GM04503 (cell line): Measurements from ENCODE around the gene TRAF7.

ENCODE experiments used
- DNase-seq: peaks from one replicate; pipeline ENCODE4 v3.0.0-alpha.2; 2012; ENCODE audit warnings: low read depth

Gene TRAF7

DNA sequence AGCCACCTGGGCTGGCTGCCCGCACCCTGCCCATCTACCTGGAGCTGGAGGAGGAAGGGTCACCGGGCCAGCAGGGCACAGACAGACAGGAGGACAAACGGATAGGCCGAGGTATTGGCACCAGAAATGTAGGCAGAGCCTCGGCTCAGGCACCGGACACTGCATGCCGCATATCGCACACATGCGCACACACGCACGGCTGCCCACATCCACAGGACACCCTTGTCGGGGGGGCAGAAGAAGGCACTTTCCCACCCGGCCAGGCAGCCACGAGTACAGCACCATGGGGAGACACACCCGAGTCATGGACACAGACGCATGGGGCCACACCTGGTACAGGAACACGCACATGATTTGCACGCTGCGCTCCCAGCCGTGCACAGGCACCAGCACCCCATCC is 26.4 kb downstream of the TRAF7 start:
- no peak for DNase-seq

DNA sequence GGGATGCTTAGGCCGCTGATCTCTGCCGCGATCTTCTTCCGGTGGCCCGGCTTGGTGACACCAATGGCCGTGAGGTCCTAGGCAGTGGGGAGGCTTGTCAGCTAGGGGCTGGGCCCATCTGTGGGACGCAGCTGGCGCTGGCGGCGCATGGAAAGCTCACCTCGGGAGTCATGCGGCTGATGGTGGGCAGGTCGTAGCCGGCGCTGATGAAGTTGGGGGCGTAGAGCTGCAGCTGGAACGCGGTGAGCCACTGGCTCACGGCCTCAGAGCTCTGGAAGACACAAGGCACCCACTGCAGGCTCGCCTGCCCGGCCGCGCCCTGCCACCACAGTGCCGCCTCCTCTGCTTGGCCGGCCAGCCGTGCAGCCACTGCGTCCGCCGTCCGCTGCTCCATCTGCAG is 28.1 kb downstream of the TRAF7 start:
- no peak for DNase-seq

DNA sequence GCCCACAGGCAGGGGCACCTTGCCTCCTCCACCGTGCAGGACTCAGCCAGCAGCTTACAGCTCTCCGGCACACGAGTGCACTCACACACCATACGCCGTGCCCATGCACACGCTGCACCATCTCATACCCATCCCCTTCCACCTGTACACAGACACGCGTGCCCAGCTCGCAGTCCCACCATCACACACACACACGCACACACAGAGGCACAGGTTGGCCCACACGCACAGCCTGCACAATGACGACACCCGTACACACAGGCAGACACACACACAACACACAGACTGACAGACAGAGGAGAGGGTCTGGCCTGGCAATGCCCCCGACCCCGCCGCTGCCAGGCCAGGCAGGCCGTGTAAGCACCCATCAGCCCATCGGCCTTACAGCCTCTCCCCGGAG is 28.8 kb downstream of the TRAF7 start:
- DNase-seq, result no peak

DNA sequence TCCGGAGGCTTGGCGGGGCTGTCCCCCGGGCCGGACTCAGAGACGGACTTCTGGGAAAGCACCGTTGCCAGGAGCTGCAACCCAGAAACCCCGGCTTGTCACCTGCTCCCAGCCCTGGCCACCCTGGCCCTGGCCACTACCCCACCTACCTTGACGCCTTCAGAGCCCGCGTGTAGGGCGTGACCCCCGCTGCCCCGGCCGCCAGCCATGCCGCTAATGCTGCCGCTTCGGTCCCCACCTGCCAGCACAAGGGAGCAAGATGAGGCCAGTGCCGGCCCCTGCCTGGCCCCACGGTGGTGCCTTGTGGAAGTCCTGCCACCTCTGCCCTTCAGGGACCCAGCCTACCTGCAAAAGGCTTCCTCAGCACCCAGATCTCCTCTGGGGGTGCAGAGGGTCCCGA is 29.4 kb downstream of the TRAF7 start:
- no peak for DNase-seq

DNA sequence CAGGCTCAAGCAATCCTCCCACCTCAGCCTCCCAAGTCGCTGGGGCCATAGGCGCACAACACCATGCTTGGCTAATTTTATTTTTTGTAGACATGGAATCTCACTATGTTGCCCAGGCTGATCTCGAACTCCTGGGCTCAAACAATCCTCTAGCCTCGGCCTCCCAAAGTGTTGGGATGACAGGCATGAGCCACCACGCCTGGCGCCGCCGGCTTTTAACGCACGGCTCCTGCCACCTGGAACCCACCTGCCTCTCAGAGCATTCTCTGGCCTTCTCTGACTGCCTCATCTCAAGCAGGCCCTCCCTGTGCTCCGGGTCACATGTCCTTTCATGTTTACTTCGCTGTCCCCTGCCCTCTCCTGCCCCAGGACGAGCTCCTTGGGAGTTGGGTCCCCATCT is 30.5 kb downstream of the TRAF7 start:
- no peak for DNase-seq

DNA sequence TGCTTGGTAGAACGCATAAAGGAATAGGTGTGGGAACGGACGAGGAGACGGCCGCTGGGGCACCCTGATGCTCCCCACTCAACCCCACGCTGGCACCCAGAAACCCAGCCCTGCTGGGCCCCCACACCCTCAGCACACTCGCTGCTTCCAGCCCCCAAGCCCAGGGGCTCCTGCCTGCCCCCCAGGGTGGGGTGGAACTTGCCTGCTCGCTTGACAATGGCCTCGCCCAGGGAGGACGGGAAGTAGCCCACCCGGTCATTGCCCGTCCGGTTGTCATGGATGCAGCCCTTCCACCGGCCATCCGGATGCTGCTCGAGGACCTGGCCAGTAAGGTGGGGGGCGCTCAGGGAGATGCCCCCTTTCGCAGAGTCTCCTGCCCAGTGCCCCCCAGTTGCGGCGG is 30.9 kb downstream of the TRAF7 start:
- no peak for DNase-seq

DNA sequence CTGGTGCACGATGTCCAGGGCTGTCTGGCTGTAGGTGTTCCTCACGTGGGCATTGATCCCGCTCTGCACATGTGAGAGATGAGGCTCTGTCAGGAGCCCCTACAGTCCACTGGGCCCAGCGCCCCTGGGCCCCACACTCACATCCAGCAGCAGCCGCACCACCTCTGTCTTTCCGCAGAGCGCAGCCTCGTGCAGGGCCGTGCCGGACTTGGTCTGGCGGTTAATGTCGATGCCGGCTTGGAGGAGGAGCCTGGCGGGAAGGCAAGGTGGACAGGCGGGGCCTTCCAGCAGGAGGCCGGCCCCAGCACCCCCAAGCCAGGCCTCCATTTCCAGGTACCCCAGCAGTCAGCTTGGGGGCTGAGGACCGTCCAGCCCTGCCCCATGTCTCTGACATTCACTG is 31.6 kb downstream of the TRAF7 start:
- no peak for DNase-seq

DNA sequence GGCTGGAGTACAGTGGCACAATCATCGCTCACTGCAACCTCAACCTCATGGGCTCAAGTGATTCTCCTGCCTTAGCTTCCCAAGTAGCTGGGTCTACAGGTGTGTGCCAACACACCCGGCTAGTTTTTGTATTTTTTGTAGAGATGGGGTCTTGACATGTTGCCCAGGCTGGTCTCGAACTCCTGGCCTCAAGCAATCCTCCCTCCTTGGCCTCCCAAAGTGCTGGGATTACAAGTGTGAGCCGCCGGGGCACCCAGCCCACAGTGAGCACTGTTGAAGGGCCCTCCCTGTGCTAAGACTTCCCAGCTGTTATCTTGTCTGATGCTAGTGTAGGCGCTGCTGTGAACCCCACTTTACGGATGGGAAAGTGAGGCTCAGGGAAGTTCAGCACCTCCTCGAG is 32.8 kb downstream of the TRAF7 start:
- DNase-seq, result no peak

DNA sequence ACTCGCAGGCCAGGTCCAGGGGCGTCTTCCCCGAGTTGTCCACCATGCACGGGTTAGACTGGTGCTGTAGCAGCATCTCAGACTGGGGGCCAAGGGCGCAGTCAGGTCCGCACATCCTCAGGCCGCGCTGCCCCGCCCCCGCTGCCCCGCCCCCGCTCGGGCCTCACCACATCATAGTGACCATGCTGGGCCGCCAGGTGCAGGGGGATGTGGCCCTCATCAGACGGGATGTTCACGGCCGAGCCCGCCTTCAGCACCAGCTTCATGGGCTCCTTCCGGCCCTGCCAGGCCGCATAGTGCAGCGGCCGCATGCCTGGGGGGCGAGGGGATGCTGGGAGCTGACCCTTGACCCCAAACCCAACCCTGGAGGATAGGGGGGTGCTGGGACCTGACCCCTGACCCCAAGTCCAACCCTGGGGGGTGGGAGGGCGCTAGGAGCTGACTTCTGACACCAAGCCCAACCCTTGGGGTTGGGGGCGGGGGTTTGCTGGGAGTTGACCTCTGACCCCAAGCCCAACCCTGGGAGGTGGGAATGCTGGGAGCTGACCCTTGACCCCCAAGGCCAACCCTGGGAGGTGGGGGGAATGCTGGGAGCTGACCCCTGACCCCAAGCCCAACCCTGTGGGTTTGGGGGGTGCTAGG is 33.8 kb downstream of the TRAF7 start:
- DNase-seq, result no peak

DNA sequence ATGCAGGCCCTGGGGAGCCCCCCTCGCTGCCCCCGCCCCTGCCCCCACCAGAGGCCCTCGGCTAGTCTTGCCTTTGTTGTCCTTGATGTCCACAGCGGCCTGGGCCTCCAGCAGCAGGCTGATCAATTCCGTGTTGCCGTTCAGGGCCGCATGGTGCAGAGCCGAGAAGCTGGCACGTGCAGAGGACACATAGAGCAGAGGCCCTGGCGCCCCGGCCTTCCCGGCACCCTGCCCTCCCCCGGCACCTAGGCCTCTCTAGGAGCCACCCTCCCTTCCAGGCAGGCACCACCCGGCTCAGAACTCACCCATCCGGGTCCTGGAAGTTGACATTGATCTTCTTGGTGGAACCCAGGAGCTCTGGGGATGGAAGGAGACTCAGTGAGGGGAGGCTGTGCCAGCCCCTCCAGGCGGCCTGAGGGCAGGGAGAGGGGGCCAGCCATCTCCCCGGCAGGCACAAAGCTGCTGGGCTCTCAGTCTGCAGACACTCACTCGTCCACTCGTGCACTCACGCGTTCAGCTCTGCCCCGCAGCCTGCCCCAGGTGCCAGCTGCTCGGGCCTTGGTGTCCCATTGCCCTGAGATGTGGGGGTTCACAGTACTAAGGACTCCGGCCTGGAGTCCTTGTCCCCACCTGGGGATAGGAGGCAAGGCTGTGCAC is 34.5 kb downstream of the TRAF7 start:
- DNase-seq, result no peak

DNA sequence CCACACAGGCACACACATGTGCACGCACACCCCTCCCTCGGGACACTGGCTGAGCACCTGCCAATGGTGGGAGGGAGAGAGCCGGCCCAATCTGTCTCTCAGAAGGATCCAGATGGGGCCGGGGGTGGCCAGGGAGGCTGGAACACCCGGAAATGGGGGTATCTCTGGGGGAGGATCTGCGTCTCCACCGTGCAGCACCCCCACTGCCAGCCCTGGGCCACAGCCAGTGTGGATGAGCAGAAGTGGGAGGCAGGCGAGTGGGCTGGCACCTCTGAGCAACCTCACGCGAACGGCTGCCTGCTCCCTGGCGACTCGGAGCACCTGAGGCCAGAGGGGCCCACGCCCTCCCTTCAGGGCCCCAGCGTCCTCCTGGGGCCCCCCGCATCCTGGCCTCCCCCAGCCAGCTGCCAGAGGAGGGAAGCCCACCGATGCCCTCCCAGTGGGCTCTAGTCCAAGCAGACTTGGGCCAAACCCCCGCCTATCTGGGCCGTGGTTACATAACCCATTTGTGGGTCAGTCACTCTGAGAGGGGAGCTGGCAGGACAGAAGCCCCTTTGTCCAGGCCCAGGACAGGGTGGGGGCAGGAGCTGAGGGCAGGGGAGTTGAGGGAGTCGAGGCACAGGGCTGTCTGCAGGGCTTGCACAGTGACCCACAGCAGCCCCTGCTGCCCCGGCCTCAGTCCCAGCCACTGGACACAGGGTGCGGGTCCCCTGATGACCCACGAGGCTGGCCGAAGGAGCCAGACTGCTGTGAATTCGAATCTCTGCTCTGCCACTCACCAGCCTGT is 35.3 kb downstream of the TRAF7 start:
- no peak for DNase-seq

DNA sequence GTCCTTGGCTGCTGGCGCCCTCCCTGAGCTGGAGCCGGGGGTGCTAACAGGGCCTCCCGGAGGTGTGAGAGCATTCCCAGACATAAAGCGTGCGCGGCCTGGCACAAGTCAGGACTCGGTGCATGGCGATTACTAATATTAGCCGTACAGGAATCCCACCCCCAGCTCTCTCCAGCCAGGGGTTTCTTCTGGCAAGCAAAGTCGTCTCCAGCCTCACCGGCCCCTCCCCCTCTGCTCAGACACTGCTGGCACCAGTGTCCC is 35.8 kb downstream of the TRAF7 start:
- DNase-seq, result no peak

DNA sequence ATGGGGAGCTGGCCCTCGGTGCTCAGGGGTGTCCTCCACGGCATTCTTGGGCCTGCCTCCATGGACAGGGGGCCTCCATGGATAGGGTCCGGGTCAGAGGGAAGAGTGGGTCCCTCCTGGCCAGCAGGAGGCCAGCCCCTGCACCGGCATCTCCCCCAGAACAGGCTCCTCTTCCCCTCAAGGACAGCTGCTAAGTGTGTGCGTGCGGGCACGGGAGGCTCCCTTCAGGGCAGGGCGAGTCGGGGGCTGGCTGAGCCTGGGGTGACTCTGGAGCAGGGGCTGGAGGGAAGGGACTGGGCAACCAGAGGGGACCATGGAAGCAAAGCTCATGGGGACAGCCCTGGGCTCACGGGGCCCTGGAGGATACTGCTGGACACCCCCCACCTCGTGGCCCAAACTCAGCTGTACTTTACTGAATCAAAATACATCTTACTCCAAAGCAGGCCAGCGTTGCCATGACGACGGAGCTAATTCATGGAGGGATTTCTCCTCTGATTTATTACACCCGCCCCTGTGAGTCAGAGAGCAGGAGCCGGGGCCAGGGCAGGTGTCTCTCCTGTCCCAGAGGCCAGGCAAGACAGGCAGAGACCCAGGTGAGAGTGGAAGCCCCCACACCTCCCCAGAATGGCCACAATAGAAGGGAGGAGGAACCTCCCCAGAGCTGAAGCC is 38.7 kb downstream of the TRAF7 start:
- DNase-seq, result no peak

DNA sequence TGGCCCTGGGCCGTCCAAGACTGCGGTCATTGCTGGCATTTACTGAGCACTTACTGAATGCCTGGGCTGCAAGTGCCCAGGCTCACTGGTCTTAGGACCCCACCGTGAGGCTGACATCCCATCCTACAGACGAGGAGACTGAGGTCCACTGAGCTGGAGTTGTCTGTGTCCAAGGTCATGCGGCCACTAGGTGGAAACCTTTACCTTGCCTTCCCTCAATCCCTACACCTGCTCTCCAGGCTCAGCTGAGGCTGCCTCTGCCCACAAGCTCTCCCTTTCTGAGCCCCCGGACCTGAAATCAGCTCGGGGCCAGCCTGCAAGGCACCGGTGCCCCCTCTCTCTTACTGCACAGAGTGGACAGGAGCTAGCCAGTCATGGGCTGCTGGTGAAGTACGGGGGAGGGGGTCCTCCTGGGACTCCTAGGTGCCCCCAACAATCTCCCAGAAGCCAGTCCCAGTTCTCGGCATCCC is 39.3 kb downstream of the TRAF7 start:
- DNase-seq, result no peak

DNA sequence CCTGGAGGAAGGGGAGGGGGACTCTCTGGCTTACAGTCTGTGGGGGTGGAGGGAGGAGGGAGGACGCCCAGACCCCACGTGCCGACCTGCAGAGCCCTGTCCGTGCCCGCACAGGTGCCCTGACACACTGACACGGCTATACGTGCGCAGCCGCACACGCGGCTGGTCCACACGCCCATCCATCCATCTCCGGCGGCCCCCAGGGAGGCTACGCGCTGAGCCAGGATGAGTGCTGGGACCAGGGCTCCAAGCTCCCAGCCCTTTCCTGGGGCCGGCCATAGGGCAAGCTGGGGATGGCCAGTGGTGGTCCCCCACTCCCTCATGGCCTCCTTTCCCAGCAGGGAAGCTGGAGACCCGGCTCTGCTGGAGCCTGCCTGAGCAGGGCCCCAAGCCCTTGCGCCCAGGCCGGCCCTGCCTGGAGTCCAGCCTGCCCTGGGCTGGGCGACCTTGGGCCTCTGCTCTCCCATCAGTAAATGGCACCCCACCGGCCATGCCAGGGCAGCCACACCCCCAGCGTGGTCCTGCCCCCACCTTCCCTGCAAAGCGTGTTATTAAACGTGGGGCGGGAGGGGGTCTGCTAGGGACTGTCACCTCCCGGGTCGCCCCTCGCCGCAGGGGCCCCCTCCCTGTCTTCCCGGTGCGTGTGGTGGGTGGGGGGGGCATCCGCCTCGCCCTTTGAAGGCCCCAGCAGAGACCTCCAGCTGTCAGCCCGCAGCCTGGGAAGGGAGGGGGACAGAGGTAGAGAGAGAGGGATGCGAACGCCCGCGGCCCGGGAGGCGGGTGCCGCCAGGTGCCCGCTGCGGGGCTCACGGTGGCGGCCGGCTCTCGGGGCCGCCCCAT is 40.0 kb downstream of the TRAF7 start:
- DNase-seq, result no peak

DNA sequence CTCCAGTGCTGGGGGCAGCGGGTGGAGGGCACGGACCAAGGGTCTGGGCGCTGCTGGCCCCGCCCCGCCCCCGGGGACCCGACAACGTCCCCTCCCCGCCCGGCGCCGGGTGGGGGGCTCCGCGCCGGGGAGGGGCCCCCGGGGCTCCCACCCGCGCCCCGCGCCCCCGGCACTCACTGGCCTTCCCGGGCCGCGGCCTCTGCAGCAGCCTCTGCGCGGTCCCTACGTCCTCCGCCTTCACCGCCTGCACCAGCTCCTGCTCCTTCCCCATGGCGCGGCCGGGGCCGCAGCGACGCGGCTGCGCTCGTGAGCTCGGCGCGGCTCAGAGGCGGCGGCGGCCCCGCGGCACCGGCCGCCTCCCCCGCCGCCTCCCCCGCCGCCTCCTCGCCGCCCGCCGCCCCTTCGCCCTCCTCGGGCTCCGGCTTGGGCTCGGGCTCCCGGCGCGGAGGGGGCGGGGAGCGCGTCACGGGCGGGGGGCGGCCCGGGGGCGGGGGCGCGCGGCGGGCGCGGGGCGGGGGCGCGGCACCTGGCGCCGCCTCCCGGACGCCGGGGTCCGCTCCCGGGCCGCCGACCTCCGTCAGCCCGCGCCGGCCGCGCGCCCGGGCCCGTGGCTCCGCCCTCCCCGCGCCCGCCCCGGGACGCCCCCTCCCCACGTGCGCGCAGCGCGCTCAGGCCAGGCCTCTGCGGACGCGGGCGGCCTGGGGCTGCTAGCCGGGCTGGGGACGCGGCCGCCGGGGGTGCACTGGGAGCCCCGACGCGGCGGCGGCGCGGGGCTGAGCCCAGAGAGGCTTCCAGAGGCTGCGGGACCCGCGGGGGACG is 40.8 kb downstream of the TRAF7 start, which contains the start of gene CASKIN1:
TSS of gene CASKIN1 (minus strand) at position 444 of the 819 bp plus-strand sequence. CDS start at position 271, 173 bp downstream.
- DNase-seq, result no peak

DNA sequence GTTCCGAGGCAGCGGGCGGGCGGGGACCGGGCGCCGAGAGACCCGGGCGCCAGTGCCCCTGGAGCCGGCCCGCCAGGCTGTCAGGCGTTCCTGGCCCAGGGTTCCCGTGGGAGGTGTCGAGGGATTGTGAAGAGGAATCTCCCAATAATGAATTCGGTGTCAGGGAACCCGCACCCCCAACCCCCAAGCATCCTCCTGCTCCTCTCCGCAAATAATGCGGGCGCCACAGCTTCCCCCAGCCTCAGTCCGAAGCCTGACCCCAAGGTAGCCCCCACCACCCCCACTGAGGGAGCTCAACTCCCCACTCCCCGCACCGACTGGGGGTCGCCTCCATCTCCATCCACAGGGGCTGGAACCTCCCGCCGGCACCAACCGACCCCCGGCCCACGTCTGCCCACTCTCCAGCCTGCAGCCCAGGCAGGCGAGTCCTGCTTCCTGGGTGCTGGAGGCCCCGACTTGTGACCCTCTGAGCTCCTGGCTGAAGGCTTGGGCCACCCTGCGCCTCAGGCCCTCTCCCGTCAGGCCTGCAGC is 41.5 kb downstream of the TRAF7 start:
- no peak for DNase-seq

DNA sequence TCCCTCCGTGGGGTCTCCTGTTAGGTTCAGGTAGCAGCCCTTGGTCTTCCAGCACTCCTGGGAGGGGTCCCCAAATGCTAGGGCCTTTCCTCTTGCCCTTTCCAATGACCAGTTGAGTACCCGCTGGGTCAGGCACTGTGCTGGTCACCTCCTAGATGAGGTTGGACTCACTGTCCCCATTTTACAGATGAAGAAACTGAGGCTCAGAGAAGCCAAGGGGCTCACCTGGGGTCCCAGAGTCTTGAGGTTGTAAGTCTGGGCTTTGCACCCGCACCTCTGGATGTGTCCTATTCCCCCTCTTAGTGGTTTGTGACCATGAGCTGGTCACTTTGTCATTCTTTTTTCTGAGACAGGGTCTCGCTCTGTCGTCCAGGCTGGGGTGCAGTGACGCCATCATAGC is 42.2 kb downstream of the TRAF7 start:
- DNase-seq, result no peak

DNA sequence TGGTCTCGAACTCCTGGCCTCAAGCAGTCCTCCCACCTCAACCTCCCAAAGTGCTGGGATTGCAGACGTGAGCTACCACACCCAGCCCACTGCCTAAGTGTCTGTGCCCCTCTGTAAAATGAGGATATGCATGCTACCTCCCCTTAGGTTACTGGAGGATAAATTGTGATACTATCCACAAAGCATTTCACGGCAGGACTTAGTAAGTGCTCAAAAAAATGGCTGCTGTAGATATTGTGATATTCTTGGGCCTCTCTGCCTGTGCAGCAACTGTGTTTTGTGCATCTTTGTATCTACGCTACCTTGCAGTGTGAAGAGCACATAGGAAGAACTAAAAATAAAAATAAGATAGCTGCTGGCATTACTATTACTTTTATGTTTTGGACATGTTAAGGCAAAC is 42.7 kb downstream of the TRAF7 start:
- no peak for DNase-seq

DNA sequence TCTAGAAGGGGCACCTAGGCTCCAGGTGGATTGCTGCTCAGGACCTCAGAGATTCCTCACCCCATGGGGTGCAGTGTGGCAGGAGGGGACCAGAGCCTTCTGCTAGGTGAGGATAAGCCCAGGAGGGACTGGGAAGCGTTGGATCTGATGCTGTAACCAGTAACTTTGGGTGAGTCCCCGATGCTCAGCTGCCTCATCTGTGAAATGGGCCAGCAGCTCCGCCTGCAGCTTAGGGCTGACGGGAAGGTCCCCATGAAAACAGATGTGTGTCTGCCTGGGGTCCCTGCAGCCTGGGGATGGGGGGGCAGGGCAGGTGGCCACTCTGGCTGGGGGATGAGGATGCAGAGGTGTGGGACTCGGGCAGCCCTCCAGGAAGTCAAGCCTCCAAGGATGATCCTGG is 43.5 kb downstream of the TRAF7 start:
- DNase-seq, result no peak

DNA sequence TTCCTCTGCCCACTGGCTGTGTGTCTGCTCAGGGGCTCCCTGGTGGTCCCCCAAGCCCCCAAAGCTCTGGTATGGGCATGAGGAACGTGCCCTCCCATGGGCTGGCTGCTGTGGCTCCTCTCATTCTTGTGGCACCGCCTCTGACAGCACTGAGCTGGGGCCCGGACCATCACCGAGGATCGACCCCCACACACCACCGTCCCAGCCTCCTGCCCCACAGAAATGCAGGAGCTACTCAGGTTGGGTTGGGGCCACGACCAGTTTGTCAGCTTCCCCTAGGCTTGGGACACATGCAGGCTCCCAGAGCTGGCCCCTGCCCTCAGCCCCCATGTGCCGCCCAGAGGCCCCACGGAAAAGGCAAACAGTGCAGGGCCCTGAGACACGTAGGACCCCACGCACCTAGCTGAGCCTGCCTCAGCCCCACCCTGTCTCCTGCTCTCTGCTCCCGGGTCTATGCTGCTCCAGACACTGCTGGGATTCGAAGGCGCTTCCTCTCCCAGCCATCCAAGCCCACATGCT is 44.1 kb downstream of the TRAF7 start:
- no peak for DNase-seq
